HG03342 (cell line): ENCODE data around the gene CEACAM3.

Source experiments
- ATAC-seq: cut with Tn5 transposase; IDR thresholded peaks from one replicate; pipeline ENCODE4 v1.9.1; 2021; ENCODE audit warnings: mild to moderate bottlenecking, moderate library complexity; ENCODE audit not compliant: unreplicated experiment

The CEACAM3 gene

DNA sequence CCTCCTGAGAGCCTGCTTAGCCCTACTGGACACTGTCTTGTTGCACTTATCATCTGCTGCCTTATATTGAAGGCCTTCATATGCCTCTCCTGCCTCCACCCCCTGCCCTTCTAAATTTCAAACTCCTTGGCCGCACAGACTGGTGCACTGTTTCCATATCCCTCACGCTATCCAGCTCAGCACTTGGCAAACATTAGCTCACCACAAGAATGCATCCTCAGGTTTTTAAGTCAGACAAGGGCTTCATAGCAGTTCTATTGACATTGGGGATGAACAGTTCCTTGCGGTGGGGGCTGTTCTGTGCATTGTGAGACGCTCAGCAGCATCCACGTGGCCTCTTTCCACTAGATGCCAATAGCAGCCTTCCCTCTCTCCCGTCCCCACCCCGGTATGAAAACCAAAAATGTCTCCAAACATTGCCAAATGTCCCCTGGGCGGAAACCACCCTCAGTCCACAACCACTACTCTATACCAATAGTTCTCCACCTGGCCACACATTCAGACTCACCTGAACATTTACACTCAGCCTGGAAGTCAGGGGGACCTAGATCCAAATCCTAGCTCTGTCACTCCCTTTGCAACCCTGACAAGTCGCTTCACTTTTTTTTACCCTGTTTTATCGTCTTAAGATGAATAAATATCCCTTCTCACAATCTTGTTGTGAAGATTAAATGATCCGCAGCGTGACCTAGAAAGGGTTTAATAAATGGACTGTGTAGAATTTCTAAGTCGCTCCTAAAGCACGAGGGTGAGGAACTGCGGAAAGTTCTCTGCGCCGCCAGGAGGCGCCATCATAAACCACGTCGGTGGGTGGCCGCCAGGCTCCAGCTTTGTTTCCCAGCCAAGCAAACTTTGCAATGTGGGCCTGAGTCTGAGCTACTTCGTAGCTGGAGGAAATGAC, 3.6 kb upstream of the CEACAM3 start:
- ATAC-seq: no peak

DNA sequence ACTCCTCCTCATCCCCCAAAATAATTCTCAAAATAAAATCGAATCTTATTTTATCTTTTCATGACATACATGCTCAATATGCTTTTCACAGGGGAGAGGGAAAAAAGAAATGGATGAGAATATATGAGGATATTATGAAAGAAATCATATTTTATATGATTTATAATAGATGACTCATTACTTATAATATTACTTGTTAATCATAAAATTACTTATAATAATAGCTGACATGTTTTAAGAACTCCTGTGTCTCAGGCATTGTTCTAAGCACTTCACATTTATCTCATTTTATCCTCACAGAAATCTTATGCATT, 3.0 kb upstream of the CEACAM3 start:
- no peak for ATAC-seq

DNA sequence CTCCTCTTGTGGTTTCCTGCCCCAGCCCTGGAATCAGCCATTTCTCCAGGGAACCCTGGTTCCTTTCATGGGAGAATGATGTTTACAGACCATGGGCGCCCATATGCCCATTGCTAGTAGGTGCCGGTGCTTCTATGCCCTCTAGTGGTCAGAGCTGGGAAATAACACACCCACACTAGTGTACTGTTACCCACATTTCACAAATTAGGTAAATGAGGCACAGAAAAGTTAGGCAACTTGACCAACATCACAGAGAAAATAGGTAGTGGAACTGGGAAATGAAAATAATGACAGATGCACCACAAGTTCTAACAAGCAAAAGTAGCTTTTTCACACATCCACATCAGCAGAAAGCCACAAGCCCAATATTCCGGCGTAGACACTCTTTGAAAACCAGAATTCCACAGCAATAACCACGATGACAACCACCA, 1.3 kb upstream of the CEACAM3 start:
- ATAC-seq: no peak

DNA sequence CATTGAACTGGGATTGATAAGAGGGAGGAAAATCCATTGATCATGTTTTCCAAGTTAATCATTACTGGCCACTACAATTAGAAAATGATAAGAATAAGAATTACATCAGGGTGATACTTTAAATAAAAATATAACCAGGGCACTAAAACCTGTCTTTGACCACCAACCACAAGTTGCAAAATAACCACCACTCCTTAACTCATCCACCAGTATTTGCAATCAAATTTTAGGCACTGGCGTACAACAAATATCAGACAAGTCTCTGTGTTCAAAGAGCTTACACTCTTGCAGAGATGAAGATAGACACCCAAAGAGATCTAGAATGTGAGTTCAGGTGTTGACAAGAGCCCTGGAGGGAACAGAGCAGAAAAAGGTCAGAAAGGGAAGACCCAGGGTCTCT, 514 bp downstream of the CEACAM3 start:
- ATAC-seq: no peak

DNA sequence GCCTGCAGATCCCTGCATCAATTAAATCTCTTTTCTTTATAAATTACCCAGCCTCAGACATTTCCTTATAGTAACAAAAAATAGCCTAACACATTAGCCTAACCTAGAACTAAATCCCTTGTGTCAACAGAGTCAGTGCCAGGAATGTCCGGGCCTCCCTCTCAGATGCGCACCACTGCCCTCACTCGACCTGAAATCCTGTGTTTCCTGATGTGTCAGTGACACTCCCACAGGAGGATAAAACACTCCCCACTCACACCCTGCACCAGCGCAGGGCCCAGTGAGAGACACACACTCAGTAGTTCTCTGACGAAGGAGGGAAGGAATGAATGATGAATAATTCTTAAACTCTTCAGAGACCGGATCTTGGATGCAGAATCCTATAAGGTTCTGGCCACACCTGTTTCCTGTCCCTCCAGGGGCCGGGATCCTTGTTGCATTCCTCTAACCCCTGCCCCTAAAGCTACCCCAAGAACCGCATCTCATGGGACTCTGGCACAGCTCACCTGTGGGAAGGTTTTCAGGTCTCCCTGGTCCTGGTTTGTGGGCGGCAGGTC, 3.1 kb downstream of the CEACAM3 start:
- ATAC-seq: no peak

DNA sequence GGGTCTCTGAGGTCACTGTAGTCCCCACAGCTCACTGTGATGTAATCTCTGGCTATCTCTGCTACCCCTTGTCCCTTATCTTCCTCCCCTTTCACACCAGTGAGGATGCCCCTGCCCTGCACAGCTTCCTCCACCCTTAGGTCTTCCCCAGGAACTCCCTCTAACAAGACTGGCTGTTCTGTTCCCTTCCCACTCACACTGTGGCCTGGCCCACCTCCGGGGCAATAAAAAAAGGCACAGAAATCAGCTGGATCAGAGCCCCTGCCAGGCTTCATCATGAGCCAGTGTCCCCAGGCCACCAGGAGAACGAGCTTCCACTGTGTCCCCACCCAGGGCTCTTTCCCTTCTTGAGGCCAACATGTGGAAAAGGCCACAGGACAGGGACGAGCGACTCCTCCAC, 4.6 kb downstream of the CEACAM3 start:
- ATAC-seq: no peak

DNA sequence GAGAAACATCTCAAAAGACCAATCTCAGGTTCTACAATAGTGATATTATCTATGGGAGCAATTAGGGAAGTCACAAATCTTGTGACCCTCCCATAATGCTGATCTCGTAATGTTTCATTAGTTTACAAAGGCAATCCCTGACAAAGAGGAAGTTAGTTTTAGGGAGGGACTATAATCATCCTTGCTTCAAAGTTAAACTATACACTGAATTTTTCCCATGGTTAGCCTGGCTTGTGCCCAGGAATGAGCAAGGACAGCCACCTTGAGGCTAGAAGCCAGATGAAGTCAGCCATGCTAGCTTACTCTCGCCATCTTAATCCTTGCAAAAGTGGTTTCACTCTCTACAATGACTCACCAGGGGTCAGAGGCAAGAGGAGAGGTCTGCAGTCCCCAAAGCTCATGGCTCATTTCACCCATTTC, 5.4 kb downstream of the CEACAM3 start:
- no peak for ATAC-seq

DNA sequence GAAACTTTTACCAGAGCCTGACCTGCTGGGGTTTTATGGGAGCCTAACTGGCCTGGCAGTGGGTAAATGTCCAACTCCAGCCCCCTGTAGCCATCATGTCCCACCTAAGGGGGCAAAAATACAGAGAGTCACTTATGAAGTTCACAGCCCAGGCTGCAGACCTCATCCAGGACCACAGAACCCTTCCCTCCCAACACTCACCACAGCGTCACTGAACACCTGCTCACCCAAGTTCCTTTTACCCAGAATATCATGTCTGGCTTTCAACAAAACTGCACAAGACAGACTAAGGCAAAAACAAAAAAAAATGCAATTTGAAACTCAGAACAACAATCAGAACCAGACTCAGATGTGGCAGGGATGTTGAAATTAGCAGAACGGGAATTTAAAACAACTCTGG, 6.4 kb downstream of the CEACAM3 start:
- ATAC-seq: no peak

DNA sequence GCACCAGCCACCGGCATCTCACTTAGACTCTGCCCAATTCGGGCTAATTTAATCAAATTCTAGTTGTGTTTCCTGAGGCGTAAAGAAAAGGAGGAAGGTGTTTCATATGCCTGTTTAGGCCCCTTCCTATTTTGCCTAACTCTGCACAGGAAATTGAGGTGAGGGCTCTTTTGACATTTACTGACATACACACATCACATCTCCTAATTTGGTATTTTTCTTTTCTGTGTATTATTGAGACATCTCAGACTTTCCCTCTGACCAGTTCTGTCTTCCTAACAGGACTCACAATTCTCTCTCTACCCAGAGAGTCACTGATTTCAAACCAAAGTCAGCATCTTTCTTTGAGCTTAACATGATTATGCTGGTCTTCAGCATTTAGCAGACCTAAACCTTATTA, 7.9 kb downstream of the CEACAM3 start:
- ATAC-seq: no peak

DNA sequence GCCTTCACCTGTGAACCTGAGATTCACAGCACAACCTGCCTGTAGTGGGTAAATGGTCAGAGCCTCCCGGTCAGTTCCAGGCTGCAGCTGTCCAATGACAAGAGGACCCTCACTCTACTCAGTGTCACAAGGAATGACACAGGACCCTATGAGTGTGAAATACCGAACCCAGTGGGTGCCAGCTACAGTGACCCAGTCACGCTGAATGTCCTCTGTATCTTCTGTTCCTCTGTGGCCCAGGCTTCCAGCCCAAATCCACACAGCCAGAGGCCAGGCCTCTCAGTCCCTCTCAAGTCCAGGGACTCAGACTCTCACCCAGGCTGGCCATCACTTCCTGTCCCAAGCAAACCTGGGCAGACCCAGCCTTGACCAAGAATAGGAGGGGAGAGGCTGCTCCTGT, 10.8 kb downstream of the CEACAM3 start:
- ATAC-seq: no peak

DNA sequence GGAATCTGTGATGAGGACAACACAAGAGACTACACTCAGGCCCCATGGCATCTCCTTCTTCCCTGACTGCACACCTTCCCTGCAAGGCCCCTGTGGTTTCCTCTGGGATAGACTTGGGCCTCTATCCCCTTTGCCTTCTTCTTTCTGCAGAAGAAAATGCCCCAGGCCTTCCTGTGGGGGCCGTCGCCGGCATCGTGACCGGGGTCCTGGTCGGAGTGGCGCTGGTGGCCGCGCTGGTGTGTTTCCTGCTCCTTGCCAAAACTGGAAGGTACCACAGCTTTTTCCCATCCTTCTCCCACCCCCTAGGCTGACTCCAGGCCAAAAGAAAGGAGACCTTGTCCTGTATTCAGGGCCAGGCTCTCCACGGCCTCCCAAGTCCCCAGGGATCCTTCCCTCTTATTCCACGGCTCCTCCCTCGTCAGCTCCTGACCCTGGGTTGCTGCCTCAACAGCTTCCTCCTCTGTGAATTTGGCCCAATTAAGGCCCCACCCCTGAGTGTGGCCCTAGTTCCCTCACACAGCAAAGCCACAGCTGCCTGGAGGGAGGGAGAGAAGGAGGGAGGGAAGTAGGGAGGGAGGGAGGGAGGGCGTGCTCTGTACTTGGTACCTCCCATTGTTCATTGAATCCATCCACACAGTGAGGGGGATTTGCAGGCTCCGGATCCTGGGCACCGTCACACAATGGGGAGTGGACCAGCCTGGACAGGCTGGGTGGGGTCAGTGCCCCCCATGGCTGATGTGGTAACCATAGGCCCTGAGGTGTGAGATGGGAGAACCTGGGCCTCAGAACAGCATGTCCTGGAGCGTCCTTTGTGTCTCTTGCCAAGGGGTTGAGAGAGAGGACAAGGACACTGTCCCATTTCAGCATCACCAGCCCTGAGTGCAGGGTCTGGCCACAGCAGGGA, 12.5 kb downstream of the CEACAM3 start:
- no peak for ATAC-seq

DNA sequence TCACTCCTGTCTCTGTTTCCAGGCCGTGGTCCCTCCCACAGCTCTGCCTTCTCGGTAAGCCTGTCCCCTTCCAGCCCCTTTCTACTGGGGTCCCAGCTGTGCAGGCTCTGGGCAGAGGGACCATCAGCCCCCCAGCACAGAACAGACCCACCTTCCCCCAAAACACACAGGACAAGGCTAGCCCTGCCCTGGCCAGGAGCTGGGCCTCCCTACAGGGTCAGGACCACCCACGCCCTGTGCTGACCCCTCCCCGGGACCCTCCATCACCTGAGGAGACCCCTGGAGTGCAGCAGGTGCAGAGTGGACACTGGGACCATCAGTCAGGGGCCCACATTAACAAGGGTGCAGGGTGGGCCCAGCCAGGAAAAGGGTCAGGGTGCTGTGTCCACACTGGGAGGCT, 13.9 kb downstream of the CEACAM3 start:
- ATAC-seq: no peak

DNA sequence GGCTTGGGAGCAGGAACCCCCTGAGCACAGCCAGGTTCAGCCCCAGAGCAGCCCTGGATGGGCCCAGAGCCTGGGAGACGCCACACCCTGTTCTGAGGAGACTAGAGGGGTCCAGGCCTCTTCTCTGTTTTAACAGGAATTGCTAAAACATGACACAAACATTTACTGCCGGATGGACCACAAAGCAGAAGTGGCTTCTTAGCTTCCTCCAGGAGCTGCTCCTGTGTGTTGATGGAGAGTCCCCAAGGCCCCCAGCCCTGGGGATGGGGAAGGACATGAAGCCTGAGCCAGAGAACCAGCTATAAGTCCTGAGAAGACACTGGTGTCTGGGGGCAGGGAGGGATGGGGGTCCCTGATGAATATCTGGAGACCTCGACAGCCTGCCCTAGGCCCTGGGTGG, 14.6 kb downstream of the CEACAM3 start:
- ATAC-seq: no peak

DNA sequence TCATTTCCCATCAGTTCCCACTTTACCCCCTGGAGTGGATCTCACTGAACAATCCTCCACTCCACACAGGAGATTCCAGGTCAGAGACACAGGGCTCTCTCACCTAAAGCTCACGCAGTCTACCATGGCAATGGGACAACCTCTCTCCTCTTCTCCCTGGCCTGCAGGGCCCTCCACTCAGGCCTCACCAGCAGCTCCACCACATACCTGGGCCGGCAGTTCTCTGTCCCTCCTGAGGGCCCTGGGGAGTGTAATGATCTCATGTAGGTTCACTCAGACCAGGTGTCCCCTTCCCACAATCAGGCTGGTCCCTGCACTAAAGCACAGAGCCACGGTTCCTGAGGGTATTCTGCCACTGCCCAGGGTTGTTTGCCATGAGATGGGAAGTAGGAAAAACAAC, 15.6 kb downstream of the CEACAM3 start:
- no peak for ATAC-seq

DNA sequence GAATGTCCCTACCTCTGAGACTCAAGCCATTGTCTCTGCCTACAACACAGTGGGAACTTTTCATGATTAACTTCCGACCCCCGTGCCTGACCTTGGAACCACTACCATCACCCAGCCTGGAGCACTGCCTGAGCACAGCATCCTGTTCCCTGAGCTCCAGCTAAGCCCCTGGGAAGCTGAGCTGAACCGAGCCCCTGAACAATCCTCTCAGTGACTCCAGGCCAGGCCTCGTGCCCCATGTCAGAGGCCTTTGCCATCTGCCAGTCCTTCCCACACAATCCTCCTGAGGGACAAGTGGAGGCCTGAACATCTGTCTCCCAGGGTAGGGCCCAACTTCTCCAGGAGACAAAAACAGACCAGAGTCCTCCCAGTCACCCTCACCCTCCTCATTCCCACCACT, 17.5 kb downstream of the CEACAM3 start:
- no peak for ATAC-seq

DNA sequence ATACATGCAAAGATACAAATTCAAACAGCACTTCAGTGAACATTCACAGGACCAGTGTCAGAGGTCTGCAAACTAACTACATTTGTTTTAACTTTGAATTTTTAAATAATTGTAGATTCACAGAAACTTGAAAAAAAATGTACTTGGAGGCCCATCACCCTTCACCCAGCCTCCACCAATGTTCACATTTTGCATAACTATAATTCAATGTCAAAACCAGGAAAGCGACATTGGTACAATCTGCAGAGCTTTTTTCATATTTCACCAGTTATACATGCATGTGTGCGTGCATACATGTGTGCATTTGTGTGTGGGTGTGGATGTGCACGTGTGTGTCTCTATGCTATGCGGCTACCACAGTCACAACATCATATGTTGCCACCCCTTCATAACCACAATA, 18.9 kb downstream of the CEACAM3 start:
- no peak for ATAC-seq

DNA sequence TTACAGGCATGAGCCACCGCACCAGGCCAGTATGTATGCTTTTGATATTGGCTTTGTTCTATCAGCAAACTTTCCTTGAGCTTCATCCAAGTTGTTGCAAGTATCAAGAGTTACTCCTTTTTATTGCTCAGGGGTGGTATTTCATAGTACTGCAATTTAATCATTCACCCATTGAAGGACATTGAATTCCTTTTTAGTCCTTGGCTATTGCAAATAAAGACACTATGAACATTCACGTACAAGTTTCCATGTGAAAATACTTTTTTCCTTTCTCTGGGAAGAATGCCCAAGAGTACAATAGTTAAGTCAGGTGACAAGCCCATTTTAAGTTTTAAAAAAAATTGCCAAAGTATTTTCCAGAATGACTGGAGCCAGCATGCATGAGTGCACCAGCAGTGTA, 20.4 kb downstream of the CEACAM3 start:
- no peak for ATAC-seq

DNA sequence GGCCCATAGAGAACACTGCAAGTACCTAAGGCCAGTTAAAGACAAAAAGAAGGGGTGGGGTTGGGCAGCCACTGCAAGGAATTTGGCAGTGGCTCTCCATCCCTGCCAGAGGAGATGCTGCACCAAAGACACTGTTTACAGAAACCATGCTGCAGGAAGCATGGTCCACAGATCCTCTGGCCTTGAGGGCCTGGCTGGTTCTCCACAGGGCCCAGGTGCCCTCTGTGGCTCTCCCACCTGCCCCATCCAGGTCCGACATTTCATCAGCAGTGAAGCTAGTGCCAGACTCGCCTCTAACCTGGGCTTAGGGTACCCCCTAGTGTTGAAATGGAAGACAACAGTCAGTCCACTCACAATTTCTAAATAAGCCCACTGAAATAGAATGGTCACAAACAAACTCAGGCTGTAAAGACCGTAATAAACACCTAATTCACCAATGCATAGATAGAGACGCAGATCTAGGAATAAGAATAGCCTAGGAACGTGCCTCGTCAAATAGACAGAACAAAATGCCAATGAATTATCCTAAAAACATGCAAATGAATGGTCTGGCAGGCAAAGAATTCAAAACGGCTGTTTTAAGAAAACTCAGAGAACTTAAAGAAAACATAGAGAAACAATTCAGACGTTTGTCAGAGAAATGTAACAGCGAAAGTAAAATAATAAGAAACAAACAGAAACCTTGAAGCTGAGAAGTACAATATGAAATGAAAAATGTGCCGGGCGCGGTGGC, 24.8 kb downstream of the CEACAM3 start:
- ATAC-seq: no peak

DNA sequence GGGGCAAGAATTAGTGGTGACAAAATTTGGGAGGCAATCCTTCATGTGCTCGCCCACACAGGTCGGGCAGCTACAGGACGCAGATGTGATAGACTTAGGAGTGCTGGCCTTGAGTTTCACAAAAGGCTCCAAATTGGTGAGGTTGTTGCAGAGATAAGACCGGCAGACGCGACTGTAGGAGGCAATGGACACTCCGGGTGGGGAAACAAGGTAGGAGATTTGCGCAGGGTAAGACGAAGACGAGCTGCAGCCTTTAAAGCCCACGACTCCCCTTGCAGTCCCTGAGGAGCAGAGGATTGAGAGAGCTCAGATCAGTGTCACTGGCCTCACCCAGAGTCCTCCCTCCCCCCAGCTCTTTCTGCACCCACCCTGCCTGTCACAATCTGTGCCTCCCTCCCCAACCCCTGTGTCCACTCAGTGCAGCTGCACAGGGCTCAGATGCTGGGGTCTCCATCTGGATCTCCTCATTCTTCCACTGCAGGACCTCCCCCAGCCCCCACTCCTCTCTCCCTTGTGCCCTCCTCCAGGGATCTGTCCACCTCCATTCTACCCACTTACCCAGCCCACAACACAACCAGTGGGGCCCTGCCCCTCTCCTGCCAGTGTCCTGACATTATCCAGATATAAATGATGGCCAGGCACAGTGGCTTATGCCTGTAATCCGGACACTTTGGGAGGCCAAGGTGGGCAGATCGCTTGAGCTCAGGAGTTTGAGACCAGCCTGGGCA, 41.8 kb downstream of the CEACAM3 start:
- no peak for ATAC-seq

DNA sequence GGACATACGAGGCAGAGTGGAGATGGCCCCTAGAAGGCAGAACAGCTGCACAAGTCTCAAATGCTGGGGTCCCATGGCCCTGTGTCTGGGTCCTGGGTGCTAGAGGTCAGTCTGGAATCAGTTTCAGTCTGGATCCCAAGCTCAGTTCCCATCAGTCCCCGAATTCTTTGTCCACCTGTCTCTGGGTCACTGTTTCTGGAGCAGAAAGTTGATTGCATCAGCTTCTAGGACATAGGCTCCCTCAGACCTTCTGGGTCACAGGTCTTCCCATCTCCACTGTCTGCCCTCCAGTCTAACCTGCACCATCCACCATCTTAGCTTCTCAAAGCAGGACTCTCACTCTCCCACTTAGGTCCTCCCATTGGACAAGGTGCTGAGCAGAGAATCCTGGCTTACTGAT, 42.8 kb downstream of the CEACAM3 start:
- ATAC-seq: no peak
